Ovary (tissue), 9 donors: ENCODE data around the gene SNTB2. TPM values are rescaled to one million over a fixed set of nuclear protein-coding genes. Genes with fewer than 3 reads are reported as not detected.

Source experiments
- DNase-seq, 5 donors: peaks; one replicate each; pipeline ENCODE4 v3.0.0-alpha.2; 2019 to 2020
- H3K27ac ChIP-seq, 2 donors: fragments of 200-600 bp; one replicate each; pipeline versions ENCODE4 v1.5.1 to v1.8.0; 2019 to 2022
- H3K27me3 ChIP-seq: fragments of 200-600 bp; one replicate; pipeline ENCODE4 v1.8.0; 2022
- H3K36me3 ChIP-seq: fragments of 200-600 bp; sonication (generic); one replicate; pipeline ENCODE4 v1.5.1; 2019
- H3K4me1 ChIP-seq: one replicate; pipeline ENCODE4 v1.8.1; 2013; ENCODE audit warnings: mild to moderate bottlenecking, moderate library complexity; ENCODE audit not compliant: insufficient read depth
- H3K4me3 ChIP-seq: fragments of 200-600 bp; sonication (generic); one replicate; pipeline ENCODE4 v1.5.1; 2017
- H3K9me3 ChIP-seq, 2 donors: fragments of 200-600 bp in 1 of 2; sonication (generic) in 1 of 2; one replicate each; pipeline versions ENCODE4 v1.5.1 to v1.8.1; 2013 to 2019; ENCODE audit warnings: mild to moderate bottlenecking in 1 of 2, moderate library complexity in 1 of 2
- EP300 ChIP-seq: sonication (generic); formaldehyde crosslinking; IDR thresholded peaks from one replicate; pipeline ENCODE4 v1.6.1; 2017; ENCODE audit warnings: antibody characterized with exemption
- POLR2A ChIP-seq: fragments of 450-650 bp; IDR thresholded peaks from one replicate; pipeline ENCODE4 v1.6.1; 2017; ENCODE audit warnings: antibody characterized with exemption, mild to moderate bottlenecking, moderate library complexity
- WGBS, 3 donors: extraction: QIAGEN DNeasy Blood & Tissue Kit in 1 of 3; methylation state at CpG; one replicate each; pipeline versions ENCODE4 v1.1.5 to v1.1.7; 2013 to 2017; 5-methylcytosine and 5-hydroxymethylcytosine counted together
- intact Hi-C, 4 donors: fragments of 100-400 bp; cut with DNase I; formaldehyde crosslinking; loops; one replicate each; pipeline versions ENCODE4 v1.11.0 to v1.15.1; 2022 to 2023
- polyA plus RNA-seq, 2 donors: library from polyadenylated mRNA; stranded (reverse); fragments of 200-250 nt in 1 of 2; fragments of 350-450 nt in 1 of 2; fragmentation: Illumina TruSeq in 1 of 2; extraction: RNeasy Lipid Tissue Mini Kit (QIAGEN cat#74804) in 1 of 2; gene quantifications; one replicate each; pipeline ENCODE4 v1.2.3, GENCODE V29; 2013 to 2014
- total RNA-seq, 7 donors: library from RNA; depleted of rRNA in 2 of 7; stranded (reverse); fragments of >200 nt in 2 of 7; fragmentation: NEBNext Ultra II Directional in 3 of 7; extraction: Animal tissue kit (Norgen Biotek cat#: 25700) in 3 of 7; gene quantifications; one replicate each; pipeline versions ENCODE4 v1.1.0 to v1.2.4, GENCODE V29; 2016 to 2023
- TF ChIP-seq, protein P1 (sequence below), 3 donors: fragments of 450-650 bp in 2 of 3; fragments of 200-600 bp in 1 of 3; IDR thresholded peaks; one replicate each; pipeline versions ENCODE4 v1.5.1 to v1.8.0; 2016 to 2022; ENCODE audit warnings: antibody characterized with exemption in 3 of 3, mild to moderate bottlenecking in 1 of 3
- donor health status: DM: no; HTN: no; CAD: no; lungs with moderate emphysema.
- donor health status: DM: no; HTN: no; CAD: no.
- donor health status: Bipolar disorder and iron deficiency.
- donor health status: DM: yes; HTN: yes; CAD: no.
- donor health status: DM: no; HTN: no; CAD: no.
- donor health status: DM: yes; HTN: yes; CAD: no.

SNTB2 gene
- total and polyA plus RNA-seq, 9 donors, result 9.4 to 51.8 (median 36.9) TPM

DNA sequence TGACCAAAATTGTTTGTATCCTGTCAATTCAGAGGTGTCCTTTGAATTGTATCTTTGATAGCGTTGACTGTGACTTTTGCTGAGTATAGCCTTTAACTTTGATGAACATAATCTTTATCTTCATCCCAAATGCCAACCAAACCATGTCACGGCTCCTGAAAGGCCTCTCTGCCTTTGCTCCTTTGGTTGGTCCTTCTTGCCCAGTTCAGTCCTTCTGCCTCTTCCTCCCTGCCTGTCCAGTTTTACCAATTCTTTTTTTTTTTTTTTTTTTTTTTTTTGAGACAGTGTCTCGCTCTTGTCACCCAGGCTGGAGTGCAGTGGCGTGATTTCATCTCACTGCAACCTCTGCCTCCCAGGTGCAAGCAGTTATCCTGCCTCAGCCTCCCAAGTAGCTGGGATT, 111.3 kb downstream of the SNTB2 start:
- H3K4me1 ChIP-seq, result no peaks in the 10 kb centered on the region
- WGBS, 3 donors, result 94 to 98% (median 95%) methylated on average over 4 of the region's 4 CpGs
- H3K27ac ChIP-seq, result no peak overlapping the region
- no peaks in the 10 kb centered on the region for H3K9me3 ChIP-seq
- intact Hi-C loops, result loop anchor here in 1 of 4 donors (10.0 kb wide), 1 partner anchor 423 kb away; no protein-coding TSS in a partner anchor
- H3K4me3 ChIP-seq, result no peak overlapping the region
- TF ChIP-seq POLR2A (no peak), EP300 (no peak)
- TF ChIP-seq, protein P1, sequence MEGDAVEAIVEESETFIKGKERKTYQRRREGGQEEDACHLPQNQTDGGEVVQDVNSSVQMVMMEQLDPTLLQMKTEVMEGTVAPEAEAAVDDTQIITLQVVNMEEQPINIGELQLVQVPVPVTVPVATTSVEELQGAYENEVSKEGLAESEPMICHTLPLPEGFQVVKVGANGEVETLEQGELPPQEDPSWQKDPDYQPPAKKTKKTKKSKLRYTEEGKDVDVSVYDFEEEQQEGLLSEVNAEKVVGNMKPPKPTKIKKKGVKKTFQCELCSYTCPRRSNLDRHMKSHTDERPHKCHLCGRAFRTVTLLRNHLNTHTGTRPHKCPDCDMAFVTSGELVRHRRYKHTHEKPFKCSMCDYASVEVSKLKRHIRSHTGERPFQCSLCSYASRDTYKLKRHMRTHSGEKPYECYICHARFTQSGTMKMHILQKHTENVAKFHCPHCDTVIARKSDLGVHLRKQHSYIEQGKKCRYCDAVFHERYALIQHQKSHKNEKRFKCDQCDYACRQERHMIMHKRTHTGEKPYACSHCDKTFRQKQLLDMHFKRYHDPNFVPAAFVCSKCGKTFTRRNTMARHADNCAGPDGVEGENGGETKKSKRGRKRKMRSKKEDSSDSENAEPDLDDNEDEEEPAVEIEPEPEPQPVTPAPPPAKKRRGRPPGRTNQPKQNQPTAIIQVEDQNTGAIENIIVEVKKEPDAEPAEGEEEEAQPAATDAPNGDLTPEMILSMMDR (IDR thresholded peaks at IDR 0.05), result no peak
- no peak for DNase-seq
- no peaks in the 10 kb centered on the region for H3K36me3 ChIP-seq
- no peaks in the 10 kb centered on the region for H3K27me3 ChIP-seq

DNA sequence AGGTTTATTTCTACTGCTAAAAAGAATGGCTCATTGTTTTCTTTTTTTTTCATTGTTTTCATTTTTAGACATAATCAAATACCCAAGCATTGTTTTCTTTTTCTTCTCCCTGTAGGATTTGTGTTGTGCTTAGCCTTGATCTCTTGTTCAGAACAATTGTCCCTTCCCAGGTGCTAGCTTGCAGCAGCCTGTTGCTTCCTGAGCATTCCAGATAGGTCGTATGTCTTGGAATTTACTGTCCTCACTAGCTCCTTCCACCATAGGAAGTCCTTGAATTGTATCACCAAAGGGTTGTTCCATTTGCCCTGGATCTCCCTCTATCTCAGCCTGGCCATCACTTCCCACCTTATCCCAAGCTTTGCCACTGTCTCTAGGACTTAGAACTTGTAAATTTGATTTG, 114.2 kb downstream of the SNTB2 start:
- no peak overlapping the region for H3K27ac ChIP-seq
- no peaks in the 10 kb centered on the region for H3K4me1 ChIP-seq
- no peak overlapping the region for H3K4me3 ChIP-seq
- no peak for DNase-seq
- 26 to 37% (median 31%) methylated on average over 1 of the region's 1 CpG for WGBS, 3 donors
- no peaks in the 10 kb centered on the region for H3K27me3 ChIP-seq
- TF ChIP-seq EP300 (no peak), POLR2A (no peak)
- TF ChIP-seq, protein P1 (IDR thresholded peaks at IDR 0.05), result no peak
- H3K9me3 ChIP-seq, result no peaks in the 10 kb centered on the region
- H3K36me3 ChIP-seq, result no peaks in the 10 kb centered on the region
- intact Hi-C loops, result no loop called here

DNA sequence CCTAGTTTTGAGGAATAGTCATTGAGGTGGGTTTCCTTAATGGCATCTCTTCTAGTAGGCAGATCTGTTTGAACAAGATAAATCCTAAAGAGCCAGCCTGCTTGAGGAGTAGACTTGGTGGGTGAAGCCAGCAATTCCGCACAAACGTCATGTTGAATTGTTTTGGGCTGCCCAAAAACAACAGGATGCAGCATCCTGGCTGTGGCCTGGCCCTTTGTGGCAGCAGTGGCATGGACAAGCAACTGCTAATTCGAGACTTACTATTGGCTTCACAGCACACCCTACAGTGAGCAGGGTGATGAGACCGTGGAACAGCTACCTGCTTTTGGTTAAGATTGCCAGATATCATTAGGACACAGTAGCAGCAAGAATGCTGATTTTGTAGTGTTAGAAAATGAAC, 114.9 kb downstream of the SNTB2 start:
- no peak overlapping the region for H3K4me3 ChIP-seq
- intact Hi-C loops, result no loop called here
- WGBS, 3 donors, result 83 to 95% (median 88%) methylated on average over 4 of the region's 4 CpGs
- H3K36me3 ChIP-seq, result no peaks in the 10 kb centered on the region
- no peaks in the 10 kb centered on the region for H3K27me3 ChIP-seq
- no peak overlapping the region for H3K27ac ChIP-seq
- no peaks in the 10 kb centered on the region for H3K4me1 ChIP-seq
- DNase-seq, result no peak
- no peaks in the 10 kb centered on the region for H3K9me3 ChIP-seq
- TF ChIP-seq EP300, result no peak
- TF ChIP-seq POLR2A, result no peak

DNA sequence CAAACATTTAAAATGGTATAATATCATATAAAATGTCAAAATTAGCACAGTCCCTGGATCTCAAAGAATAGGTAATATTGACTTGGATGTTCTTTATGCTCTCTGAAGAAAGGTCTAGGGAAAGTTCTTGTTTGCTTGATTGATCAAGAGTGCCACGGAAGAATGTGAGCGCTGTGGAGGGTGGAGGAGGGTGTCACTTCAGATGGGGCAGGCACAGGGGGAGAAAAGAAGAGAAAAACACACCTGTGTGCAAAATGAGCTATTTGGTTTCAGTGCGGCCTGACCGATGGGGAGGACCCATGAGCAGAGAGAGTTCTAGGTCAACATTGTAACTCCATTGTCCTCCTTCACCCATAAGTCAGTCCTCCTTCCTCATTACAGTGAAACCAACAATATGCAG, 115.3 kb downstream of the SNTB2 start:
- DNase-seq, result no peak
- 93 to 95% (median 95%) methylated on average over 4 of the region's 4 CpGs for WGBS, 3 donors
- H3K9me3 ChIP-seq, result no peaks in the 10 kb centered on the region
- no peaks in the 10 kb centered on the region for H3K36me3 ChIP-seq
- intact Hi-C loops, result no loop called here
- no peak for TF ChIP-seq POLR2A
- TF ChIP-seq, protein P1 (IDR thresholded peaks at IDR 0.05), result no peak
- no peak for TF ChIP-seq EP300
- no peak overlapping the region for H3K4me3 ChIP-seq
- H3K27ac ChIP-seq, result no peak overlapping the region
- no peaks in the 10 kb centered on the region for H3K4me1 ChIP-seq
- H3K27me3 ChIP-seq, result no peaks in the 10 kb centered on the region

DNA sequence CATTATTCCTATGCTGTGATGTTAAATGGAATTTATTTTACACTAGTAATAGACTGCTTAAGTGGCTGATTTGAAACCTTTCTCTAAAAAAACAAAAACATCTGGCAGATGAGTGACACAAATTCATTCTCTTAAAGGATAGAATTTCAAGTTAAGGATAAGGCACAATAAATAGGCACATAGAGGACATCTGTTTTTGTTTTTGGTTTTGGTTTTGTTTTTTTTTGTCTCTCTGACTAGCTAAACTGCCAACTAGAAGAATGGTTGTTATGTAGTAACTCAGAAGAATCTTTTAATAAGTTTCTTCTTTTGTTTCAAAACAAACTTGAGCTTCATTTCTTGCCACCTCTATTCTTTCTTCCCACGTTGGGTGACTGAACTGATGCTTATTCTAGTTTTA, 119.1 kb downstream of the SNTB2 start:
- intact Hi-C loops, result no loop called here
- no peak overlapping the region for H3K4me3 ChIP-seq
- H3K4me1 ChIP-seq, result no peaks in the 10 kb centered on the region
- no peak for DNase-seq
- H3K36me3 ChIP-seq, result no peaks in the 10 kb centered on the region
- H3K9me3 ChIP-seq, result no peaks in the 10 kb centered on the region
- no peak overlapping the region for H3K27ac ChIP-seq
- WGBS, 3 donors, result 33 to 70% (median 57%) methylated on average over 1 of the region's 1 CpG
- TF ChIP-seq, protein P1 (IDR thresholded peaks at IDR 0.05), result no peak
- TF ChIP-seq POLR2A (no peak), EP300 (no peak)
- H3K27me3 ChIP-seq, result no peaks in the 10 kb centered on the region
